Cerebellar cortex (tissue), 1 donor: ENCODE results near the gene CNTN3.

Source experiments
- DNase-seq: peaks from one replicate; pipeline ENCODE4 v3.0.0-alpha.2; 2015; ENCODE audit warnings: low spot score

The CNTN3 gene

GRCh38 chr3:74614107-74614967, at the start of gene CNTN3:
CNTN3 (minus strand) TSS chr3:74614659; CDS start chr3:74521112, 93,547 bp downstream.
- DNase-seq: no peak

- no peak for DNase-seq
Observed at GRCh38 chr3:74663178-74663577, 48.7 kb upstream of the CNTN3 start.

GRCh38 chr3:74661672-74662071, 47.2 kb upstream of the CNTN3 start:
- DNase-seq: no peak

GRCh38 chr3:74651885-74652284, 37.4 kb upstream of the CNTN3 start:
- no peak for DNase-seq

- no peak for DNase-seq
Observed at GRCh38 chr3:74651292-74651691, 36.8 kb upstream of the CNTN3 start.

- no peak for DNase-seq
Observed at GRCh38 chr3:74648107-74648506, 33.6 kb upstream of the CNTN3 start.

- no peak for DNase-seq
Observed at GRCh38 chr3:74646094-74646493, 31.6 kb upstream of the CNTN3 start.

- DNase-seq: no peak
Observed at GRCh38 chr3:74643636-74644035, 29.2 kb upstream of the CNTN3 start.

GRCh38 chr3:74642876-74643275, 28.4 kb upstream of the CNTN3 start:
- DNase-seq: no peak

GRCh38 chr3:74640211-74640610, 25.8 kb upstream of the CNTN3 start:
- DNase-seq: no peak

- DNase-seq: no peak
Observed at GRCh38 chr3:74639681-74640080, 25.2 kb upstream of the CNTN3 start.

GRCh38 chr3:74636981-74637380, 22.5 kb upstream of the CNTN3 start:
- DNase-seq: no peak

GRCh38 chr3:74633021-74633420, 18.6 kb upstream of the CNTN3 start:
- no peak for DNase-seq

GRCh38 chr3:74631351-74632140, 17.1 kb upstream of the CNTN3 start:
- DNase-seq: no peak

- DNase-seq: peak; percentile 3
Observed at GRCh38 chr3:74630602-74631001, 16.1 kb upstream of the CNTN3 start.

- DNase-seq: no peak
Observed at GRCh38 chr3:74626011-74626410, 11.6 kb upstream of the CNTN3 start.

- no peak for DNase-seq
Observed at GRCh38 chr3:74624301-74624700, 9.8 kb upstream of the CNTN3 start.

- DNase-seq: no peak
Observed at GRCh38 chr3:74623261-74623836, 8.9 kb upstream of the CNTN3 start.

GRCh38 chr3:74621581-74621980, 7.1 kb upstream of the CNTN3 start:
- DNase-seq: no peak

- DNase-seq: no peak
Observed at GRCh38 chr3:74617776-74618175, 3.3 kb upstream of the CNTN3 start.

GRCh38 chr3:74613521-74614106, 845 bp downstream of the CNTN3 start:
- DNase-seq: no peak

GRCh38 chr3:74613060-74613459, 1.4 kb downstream of the CNTN3 start:
- no peak for DNase-seq
